GM19035 (cell line): ENCODE data around the gene TBC1D1.
"Not testable (repeated sequence)": the region's sequence is repeated elsewhere in the genome, so short reads cannot be mapped to it uniquely, and the experiment has no call there.

Experiments
- ATAC-seq: cut with Tn5 transposase; IDR thresholded peaks from one replicate; pipeline ENCODE4 v1.9.1; 2021; ENCODE audit not compliant: unreplicated experiment

The TBC1D1 gene

DNA sequence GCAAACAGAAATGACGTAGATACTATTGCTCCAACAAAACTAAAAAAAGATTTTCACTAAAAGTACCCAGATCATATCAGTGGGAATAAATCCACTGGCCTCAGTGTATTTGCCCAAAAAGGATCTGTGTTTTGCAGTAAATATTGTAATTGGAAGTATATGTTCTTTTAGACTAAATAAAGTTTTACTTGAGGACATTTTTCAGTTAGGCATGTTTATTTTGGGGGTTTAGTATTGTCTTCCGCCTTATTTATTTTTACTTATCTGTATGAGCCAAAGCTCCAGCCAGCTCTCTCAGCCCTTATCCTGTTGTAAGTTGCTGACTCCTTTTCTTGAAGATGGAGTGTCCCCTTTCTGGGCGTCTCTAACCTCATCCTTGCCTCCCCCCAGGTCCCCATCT lies 119.1 kb downstream of the TBC1D1 start:
- no peak for ATAC-seq

DNA sequence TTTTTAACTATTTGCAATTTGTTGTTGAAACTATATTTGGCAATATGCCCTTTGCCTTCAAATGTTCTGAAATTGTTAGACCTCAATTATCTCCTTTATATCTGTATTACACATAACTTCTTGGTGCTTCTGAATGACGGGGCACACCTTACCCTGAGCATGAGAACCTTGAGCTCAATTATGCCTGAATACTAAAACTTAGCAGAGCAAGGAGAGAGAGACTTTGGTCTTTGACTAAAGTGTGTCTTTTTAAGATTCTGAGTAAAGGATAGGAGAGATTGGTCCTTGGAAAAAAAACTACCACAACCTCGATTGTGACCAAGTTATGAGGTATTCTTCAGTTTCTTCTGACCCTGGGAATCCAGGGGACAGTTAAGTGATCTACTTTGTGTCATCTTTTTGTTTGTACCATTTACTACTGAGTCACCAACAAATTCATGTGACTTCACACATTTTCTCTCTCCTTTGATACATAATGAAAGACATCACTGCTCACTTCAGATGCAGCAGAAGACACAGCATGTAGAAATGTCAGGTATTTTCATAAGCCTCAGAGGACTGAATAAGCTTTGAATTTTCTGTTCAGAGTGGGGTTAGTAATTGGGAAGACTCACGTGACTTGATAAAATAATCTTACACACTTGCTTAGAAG lies 120.8 kb downstream of the TBC1D1 start:
- no peak for ATAC-seq

DNA sequence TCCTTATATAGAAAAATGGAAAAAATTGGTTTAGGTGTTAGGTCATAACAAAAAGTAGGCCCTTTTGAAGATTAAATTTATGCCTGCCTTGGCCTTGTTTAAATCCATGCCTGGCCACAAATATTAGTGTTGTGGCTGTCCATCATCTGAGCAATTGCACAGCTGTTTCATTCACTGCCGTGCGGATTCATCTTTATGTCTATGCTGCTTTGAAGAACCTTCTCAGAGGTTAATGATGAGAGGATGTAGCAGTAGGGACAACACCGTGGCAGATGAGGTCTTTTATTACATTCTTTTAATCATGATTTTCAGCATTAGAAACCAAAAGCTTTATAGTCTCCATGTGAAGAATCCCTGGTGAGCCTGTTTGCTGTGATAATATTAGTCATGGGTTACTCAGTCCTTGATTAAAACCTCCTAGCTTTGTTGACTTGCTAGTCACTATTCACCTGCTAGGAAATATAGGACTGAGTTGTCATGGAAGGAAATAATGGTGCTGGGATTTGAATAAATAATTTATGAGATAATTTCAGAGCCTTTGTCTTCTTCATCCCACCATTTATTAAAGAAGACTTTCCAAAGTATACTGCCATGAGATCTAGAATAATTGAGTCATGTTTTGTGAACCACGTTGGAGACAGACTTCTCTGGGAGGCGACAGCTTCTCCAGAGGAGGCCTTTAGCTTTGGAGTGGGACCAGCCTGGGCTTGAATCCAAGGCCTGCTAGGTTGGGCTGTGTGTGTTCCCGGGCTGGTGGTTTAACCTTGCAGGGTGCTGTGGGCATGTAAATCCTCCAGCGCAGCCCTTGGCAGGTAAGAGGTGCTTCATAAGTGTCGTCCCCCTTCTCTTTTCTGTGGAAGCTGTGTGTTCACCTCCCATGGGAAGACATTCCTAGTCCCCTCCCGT lies 122.8 kb downstream of the TBC1D1 start:
- ATAC-seq, result no peak

DNA sequence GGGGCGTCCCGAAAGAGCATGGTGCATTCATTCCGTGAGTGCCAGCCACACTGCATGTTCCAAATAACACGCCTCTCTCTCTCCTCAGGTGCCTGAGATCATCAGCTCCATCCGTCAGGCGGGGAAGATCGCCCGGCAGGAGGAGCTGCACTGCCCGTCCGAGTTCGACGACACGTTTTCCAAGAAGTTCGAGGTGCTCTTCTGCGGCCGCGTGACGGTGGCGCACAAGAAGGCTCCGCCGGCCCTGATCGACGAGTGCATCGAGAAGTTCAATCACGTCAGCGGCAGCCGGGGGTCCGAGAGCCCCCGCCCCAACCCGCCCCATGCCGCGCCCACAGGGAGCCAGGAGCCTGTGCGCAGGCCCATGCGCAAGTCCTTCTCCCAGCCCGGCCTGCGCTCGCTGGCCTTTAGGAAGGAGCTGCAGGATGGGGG lies 123.6 kb downstream of the TBC1D1 start:
- ATAC-seq, result no peak

DNA sequence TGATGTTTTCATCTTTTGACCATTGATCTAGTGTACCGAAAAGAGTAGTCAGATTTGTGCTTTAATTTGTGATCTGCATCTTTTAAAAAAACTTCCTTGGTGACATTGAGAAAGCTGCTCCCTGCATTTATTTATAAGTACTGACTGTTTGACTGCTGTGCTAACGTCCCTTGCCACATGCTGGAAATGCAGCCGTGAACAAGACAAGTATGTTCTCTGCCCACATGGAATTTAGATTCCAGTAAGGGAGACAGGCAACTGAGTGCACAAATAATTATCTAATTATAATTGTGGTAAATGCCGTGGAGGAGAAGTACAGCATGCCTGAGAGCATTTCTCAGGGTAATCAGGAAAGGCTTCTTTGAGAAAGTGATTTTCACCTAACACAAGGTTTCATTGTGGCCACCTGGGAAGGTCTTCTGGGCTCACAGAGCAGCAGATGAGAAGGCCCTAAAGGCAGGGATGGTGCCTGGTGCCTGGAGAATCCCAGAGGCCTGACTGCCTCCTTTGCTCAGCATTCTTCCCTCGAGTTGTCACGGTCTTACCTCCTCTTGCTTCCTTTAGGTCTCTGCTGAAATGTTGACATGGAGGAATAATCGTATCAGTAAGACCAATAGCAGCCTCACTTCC lies 125.1 kb downstream of the TBC1D1 start:
- no peak for ATAC-seq

DNA sequence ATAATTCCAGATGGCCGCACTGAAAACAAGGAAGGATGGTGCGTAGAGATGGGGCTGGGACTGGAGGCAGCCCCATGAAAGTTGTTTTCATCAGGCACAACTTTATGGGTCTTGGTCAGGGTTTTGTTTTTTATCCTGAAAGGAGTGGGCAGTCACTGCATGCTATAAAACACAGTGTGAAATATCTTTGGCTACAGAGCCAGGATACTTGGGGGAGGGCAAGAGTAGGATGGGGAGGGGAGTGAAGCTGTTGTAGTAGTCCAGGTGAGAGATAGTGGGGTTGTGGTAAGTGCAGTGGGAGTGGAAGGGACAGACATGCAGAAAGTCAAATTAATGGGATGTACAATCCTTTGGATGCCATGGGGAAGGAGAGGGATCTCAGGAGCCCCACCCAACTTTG lies 125.8 kb downstream of the TBC1D1 start:
- no peak for ATAC-seq

DNA sequence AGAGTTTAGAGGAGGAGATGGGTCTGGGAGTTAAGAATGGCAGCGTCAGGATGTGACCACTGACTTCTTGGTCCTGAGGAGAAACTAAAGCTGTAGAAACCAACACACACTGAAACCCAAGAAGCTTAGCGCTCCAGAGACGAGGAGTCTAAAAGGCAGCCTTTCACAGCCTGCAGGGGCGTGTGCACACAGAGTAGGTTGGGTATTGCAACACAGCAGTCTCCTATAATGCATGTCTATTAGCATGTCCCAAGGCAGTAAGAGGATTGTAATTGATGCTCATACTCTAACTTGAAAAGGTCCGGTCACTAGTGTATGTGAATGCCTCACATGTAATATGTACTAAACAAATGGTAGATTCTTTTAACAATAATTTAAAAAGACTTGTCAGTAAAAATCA lies 126.7 kb downstream of the TBC1D1 start:
- no peak for ATAC-seq

DNA sequence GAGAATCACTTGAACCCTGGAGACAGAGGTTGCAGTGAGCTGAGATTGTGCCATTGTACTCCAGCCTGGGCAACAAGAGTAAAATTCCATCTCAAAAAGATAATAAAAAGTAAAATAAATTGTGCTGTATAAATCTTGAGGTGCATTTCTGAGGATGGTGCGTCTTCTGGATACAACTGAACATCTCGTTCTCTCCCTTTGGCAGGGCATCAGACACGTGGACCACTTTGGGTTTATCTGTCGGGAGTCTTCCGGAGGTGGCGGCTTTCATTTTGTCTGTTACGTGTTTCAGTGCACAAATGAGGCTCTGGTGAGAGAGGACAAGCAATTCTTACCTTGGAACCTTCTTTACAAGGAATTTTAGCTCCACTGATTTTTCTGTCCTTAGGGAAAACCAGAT lies 129.5 kb downstream of the TBC1D1 start:
- ATAC-seq, result no peak

DNA sequence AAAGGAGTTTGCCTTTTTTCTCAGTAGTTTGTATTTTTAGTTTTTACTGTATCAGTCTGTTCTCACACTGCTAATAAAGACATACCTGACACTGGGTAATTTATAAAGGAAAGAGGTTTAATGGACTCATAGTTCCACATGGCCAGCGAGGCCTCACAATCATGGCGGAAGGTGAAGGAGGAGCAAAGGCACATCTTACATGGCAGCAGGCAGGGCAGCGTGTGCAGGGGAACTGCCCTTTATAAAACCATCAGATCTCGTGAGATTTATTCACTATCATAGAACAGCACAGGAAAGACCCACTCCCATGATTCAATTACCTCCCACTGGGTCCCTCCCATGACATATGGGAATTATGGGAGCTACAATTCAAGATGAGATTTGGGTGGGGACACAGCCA lies 130.1 kb downstream of the TBC1D1 start:
- not testable (repeated sequence) for ATAC-seq

DNA sequence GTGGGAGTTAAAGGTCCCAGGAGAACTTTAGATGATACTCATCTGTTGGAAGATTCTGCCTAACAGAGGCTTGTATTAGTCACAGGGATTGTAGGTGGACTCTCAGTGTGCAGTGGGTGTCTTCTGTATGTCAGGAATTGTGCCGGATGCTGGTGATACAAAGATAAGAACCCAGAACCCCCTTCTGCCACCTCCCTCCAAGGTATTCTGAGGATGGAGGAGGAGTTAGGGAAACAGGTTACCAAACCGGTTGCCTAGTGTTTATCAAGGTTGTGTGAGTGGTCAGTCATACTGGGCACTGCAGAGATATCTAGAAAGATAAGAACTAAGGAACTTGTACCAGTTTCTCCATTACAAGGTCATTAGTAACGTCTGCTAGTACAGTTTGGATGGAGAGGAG lies 130.9 kb downstream of the TBC1D1 start:
- ATAC-seq, result no peak

DNA sequence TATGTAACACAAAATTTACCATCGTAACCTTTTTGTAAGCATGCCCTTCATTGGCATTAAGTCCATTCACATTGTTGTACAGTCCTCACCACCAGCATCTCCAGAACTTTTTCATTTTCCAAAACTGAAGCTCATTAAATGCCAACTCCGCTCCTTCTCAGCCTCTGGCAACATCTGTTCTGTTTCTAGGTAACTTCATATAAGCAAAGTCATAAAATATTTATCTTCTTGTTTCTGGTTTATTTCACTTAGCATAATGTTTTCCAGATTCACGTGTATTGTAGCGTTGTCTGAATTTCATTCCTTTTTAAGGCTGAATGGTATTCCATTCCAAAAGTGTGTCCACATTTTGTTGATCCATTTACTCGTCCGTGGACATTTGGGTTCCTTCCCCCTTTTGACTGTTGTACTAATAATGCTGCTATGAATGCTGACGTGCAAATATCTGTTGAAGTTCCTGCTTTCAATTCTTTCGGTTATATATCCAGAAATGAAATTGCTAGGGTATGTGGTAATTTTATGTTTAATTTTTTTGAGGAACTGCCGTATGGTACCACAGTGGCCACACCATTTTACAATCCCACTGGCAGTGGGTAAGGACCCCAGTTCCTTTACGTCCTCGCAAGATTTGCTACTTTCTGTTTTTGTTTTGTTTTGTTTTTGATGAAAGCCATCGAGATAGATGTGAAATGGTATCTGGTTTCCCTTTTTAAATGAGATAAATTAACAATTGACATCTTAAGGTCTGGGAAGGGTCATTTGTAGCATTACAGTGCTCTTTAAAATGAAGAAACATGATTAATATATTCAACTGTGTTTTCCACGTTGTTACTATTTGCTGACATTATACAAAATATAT lies 132.7 kb downstream of the TBC1D1 start:
- no peak for ATAC-seq

DNA sequence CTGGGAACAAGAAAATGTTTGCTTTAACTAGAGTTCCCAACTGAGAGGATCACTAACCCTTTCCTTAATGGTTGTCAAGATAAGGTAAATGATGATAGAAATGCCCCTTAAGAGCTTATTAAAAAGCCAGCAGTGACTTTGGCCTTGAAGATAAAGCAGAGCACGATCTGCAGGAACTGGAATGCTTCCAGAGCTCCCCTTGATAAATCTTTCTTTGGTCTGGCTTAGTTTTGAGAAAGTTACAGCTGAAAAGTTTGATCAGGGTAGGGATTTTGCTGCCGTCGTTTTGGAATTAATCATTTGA lies 133.3 kb downstream of the TBC1D1 start:
- no peak for ATAC-seq

DNA sequence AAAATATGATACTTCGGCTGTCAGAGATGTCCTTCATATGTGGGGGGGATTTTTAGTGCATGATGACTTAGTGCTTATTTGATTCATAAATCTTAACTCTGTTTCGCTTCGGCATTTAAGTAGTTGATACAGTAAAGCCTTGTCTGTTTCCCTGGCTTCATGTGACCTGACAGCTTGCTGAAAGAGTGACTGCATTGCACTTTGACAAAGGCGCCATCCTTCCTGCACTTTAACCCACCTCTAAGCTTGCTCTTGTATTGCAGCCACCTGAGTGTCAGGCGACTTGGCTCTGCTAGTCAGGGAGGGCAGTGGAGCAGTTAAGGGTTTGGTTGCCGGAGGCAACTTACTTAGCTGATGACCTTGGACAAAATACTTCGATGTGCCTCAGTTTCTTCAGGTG lies 134.8 kb downstream of the TBC1D1 start:
- ATAC-seq, result no peak

DNA sequence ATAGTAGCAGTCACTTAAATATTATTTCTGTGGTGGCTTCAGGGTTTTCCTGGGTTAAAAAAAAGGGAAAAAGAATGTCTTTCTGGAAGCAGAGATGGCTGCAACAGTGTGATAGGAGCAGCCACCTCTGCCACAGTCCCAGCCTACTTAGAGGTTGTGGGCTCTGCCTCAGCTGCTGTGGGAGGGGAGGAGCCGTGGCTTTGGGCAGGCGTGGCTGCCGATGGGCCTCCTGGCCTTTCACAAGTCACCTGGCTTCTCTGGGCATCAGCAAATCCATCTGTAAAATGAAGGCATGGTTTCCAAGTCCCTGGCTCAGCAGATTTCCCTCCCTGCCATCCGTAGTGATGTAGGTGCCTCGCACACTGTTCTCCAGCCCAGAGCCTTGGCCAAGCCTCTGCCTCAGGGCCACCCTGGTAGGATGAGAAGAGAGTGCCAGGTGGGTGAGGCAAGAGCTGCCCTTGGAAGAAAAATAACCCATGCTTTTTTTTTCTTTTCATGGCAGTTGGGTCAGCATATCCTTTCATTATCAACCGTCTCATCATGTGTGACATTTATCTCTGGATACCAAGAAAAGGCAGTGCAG lies 135.4 kb downstream of the TBC1D1 start:
- no peak for ATAC-seq

DNA sequence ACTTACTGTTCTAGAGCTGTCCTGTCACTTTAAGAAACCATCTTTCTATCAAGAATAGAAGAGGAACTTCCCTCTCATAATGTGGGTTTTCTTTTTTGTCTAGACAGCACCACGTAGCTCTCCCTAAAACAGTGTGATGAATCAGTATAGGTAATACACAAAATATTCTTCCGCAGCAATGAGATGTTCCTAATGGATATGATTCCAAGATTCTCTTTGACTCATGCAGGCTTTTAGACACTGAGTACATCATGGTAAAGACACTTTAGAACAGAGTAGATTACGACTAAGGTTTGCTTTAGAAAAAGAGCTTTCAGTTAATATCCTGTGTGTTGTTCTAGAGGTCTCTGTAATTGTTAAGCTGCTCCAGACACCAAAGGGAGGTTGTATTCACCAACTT lies 139.1 kb downstream of the TBC1D1 start:
- no peak for ATAC-seq

DNA sequence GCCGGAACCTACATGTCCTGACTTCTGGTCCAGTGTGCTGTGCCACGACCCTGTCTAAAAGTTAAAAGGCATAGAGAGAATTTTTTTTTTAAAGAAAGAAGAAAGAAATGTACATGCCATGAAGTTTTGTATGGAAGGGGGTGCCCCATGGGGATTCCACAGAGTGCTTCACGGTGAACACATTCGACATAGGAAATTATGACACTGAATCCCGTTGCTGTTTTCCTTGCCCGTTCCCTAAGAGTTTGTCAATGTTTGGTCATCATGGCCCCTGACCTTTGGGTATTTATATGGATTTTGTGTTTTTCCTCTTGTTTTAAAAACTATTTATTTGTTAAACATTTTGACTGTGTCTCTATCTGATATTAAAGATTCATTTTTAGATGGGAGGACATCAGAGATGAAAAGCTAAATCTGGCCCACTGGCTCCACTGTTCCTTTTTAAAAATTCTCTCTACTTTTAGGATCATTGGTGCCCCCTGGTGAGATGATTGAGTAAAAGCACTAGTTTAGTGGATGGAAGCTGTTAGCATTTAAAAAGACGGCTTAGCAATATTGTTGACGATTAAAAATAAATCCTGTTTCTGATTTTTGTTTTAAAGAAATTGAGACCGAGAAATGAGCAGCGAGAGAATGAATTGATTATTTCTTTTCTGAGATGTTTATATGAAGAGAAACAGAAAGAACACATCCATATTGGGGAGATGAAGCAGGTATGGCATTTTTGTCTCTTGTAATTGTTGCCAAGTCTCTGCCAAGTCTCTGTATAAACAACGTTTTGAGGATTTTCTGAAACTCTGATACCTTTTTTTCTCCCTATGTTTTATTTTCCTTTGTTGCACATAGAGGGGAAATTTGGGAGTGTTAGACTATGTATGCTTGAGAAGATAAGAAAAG lies 144.3 kb downstream of the TBC1D1 start:
- no peak for ATAC-seq

DNA sequence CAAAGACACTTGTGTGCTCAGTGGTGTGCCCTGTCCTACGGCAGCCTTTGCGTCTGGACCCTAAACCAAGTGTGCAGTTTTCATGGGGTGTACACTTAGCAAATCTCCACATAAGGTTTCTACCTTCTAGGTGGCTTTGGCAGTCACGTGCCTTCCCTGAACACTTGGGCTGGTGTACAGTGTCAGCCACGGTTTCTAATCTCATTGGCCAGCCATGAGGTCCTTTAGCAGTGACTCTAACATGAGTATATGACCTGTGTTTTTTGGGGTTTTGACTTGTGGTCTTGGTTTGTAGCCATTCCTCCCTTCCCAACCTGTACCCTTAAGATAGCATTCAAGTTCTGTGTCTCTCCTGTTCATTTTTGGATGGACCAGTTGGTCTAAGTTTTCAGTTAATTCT lies 145.7 kb downstream of the TBC1D1 start:
- ATAC-seq, result no peak

DNA sequence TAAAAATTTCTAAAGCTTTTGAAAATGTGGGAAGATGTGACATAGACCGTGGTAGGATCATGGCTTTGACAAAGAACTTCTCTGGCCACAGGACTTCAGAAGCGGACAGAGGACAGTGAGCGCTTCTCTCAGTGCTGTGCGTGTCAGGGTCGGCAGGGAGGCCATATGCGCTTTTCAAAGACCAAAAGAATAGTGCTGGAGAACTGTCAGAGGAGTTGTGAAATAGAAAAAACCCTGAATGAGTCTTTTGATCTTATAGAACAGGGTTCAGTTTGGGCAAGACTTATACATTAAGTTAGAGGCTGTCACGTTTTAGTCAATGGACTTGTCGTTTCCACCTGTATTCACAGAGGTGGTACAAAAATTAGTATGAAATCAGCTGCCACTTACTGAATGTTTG lies 146.7 kb downstream of the TBC1D1 start:
- ATAC-seq, result no peak

DNA sequence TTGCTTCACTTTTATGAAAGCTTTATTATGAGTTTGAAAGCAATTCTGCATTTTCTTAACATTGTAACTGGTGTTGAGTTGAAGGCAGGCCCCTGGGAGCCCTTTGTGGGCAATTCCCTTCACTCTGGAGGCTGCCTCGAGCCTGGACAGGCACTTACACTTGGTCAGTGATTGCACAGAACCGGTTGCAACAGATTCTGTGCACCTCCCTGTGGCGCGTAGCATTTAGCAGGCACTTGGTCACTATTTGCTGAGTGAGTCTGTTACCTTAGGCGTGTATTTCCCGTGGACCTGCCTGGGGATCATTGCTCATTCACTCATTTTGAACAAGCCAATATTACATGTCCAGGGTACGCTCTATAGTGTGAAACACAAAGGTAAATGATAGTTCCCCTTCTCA lies 149.7 kb downstream of the TBC1D1 start:
- ATAC-seq, result no peak

DNA sequence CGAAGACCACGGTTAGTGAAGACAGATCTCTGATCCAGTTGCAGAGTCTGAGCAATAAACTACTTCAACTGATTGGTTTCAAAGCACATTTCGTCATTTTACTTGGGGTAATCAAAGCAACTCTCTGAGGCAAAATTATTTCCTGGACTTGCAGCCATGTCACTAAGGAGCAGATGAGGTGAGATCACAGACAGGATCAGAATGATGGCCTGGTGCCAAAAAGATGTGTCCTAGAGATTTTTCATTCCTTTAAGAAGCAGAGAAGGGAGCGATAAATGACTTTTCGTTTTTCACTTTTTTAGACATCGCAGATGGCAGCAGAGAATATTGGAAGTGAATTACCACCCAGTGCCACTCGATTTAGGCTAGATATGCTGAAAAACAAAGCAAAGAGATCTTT lies 153.2 kb downstream of the TBC1D1 start:
- no peak for ATAC-seq
